Breast epithelium (tissue), 3 donors: ENCODE measurements around the gene IKBIP.

Source experiments
- CTCF ChIP-seq, 3 donors: fragments of 450-650 bp; IDR thresholded peaks; one replicate each; pipeline ENCODE4 v1.5.1; 2016 to 2017; ENCODE audit warnings: antibody characterized with exemption in 3 of 3, mild to moderate bottlenecking in 3 of 3, moderate library complexity in 3 of 3
- POLR2A ChIP-seq: fragments of 450-650 bp; IDR thresholded peaks from one replicate; pipeline ENCODE4 v1.6.1; 2016; ENCODE audit warnings: antibody characterized with exemption, mild to moderate bottlenecking, moderate library complexity
- POLR2AphosphoS5 ChIP-seq, 3 donors: sonication (generic); formaldehyde crosslinking; IDR thresholded peaks; one replicate each; pipeline ENCODE4 v1.6.1; 2017; ENCODE audit warnings: antibody characterized with exemption in 3 of 3

DNA sequence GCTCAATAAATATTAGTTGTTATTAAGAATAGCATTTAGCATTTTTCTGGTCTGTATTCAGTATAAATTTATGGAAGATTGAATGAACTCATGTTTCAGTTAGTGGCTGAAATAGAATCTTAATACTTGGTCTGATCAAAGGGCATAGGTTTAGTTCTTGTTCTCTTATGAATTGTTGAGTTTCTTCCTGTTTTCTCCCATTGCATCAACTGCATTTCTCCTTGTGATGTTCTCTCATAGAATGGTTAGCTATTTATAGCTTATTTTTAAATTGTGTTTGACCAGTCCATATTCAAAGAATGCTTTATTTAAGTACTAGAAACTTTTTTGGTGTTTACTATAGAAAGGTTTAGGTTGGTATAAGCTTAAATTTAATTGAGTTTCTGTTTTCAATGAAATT lies 30.3 kb upstream of the IKBIP start:
- TF ChIP-seq CTCF (IDR thresholded peaks at IDR 0.05) (no peak), POLR2A (no peak), POLR2AphosphoS5 (IDR thresholded peaks at IDR 0.05) (no peak)
